Middle frontal gyrus (tissue), 1 donor: ENCODE data around the gene CEP135.
"Not testable (repeated sequence)": the region's sequence is repeated elsewhere in the genome, so short reads cannot be mapped to it uniquely, and the experiment has no call there.

Source experiments
- DNase-seq: peaks from one replicate; pipeline ENCODE4 v3.0.0-alpha.2; 2015; ENCODE audit warnings: low spot score; ENCODE audit errors: extremely low spot score

CEP135 gene

DNA sequence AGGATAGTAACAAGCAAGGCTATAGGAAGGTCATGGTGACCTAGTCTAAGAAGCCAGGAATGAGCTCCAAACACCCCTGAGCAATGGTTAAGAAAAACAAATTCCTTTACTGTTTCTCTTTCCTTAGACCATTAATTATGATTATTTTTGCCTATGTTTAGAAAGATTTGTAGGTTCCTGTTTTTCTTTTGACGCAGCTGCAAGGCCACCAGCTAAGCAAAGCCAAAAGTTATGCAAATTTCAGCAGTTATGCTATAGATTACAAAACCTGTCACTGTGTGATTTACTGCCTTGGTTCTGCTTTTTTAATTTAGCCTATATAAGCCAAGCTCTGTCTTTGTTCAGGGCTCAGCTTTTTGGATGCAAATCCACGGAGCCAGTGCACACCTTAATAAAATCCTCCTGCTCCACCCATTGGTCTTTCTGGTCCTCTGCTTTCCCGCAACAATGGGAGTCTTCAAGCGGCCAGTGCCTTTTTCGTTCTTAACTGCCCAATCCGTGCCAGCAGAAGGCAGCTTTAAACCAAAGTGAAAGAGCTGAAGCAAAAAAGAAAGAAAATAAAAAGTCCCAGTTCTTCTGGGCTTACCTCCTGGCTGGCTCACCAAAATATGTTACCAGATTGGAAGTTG is 1.4 kb upstream of the CEP135 start:
- DNase-seq = no peak

DNA sequence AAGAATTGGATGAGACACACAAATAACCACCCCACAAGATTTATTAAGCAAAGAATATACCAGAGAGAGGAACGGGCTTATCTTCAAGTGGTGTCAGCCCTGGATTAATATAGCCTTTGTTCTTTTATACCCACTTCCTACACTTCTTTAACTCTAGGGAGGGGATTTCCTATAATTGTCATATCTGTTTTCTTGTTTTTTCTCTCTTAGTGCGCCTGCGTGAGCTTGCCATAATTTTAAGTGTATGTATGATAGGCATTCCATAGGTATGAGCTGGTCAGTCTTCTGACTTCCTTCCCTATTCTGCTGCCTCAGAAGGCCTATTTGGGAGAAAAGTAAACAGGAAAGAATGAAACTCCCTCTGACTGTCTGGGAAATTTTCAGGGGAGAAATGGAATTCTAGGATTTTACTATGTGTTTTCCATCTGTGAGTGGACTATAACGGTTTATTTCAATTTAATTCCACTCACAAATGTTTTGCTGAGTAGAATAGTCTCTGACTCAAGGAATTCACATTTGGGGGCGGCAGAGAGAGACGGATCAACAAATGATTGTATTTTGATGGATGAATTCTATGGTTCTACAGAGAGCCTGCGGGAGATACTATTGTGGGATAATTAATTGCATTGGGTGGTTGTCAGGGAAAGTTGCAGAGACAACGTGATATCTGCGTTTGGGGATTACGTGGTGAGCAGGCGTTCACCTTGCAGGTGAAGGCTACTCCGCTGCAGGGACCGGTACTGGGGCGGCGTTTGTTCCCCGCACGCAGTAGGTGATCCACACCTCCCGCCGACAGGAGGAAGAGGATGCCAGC is 626 bp upstream of the CEP135 start:
- no peak for DNase-seq

DNA sequence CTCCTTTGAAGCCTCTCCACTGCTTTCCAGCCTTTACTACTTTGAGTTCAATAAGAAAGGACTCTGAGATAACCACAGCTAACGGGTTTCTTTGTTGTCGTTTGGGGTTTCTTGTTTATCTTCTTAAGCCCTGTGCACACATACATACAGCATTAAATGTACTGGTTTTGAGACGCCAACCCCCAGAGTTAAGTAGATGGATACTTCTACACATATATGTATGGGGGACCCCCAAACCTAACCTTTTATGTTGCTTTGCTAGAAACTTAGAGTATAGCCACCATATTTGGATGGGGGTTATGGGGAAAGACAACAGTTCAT is 697 bp downstream of the CEP135 start:
- no peak for DNase-seq

DNA sequence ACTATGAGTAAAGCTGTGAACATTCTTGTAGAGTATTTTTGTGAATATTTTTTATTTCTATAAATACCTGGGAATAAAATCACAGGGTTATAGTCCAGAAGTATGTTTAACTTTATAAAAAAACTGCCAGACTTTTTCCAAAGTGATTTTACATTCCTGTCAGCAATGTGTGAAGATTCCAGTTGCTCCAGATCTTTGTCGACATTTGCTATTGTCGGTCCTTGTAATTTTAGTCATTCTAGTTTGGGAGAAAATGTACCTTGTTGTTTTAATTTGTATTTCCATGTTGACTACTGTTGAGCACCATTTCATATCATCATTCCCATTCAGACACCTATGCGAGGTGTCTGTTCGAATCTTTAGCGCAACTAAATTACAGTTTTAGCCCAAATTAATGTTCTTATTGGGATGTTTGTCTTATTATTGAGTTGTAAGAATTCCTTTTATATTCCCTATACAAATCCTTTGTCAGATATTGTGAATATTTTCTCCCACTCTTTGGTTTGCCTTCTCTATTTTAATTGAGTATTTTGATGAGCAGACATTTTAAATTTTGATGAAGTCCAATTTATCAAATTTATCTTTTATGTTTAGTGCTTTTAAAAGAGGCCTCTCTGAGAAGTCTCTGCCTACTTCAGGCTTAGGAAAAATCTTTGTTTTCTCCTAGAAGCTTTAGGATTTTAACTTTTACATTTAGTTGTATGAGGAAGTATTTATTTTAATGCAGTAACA is 2.6 kb downstream of the CEP135 start:
- DNase-seq = no peak

DNA sequence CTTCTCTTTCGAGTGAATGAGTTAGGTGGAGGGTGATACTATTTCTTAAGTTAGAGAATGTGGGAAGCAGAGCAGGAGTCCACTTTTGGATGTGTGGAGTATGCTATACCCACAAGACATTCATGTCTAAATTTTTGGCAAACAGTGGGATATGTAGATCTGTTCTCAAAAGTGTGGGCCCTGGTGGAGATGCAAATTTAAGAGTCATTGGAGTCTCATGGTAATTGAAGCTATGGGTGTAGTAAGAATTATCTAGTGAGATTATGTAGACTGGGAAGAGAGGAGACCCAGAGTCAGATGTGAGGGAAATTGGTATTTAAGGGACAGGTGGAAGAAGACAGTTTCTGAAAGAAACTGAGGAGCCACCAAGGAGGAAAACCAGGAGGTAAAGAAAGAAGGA is 7.0 kb downstream of the CEP135 start:
- no peak for DNase-seq

DNA sequence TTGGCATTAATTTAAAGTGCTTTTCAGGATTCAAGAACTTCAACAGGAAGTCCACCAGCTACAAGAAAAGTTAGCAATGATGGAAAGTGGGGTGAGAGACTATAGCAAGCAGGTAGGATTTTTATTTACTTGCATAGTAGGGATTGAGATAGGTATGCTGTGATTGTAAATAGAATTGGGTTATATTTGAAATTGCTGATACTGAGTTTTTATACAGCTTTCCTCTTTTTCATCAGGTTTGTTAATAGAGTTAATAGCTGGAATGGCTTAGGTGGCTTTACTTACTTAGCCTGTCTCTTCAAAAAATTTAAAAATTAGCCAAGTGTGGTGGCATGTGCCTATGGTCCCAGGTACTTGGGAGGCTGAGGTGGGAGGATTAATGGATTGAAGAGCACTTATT is 10.9 kb downstream of the CEP135 start:
- DNase-seq = no peak

DNA sequence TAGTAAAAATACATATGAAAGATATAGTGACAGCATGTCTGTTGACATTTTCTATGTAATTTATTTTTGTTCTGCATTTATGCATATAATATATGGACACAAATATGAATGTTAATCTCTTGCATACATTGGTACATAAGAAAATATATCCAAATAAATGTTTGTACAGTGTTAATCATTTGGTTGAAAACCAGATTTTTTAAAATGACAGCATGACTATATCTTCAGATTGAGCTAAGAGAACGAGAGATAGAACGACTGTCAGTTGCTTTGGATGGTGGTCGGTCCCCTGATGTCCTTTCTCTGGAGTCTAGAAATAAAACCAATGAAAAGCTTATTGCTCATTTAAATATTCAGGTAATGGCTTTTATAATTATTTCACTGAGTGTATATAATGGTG is 15.3 kb downstream of the CEP135 start:
- DNase-seq = no peak

DNA sequence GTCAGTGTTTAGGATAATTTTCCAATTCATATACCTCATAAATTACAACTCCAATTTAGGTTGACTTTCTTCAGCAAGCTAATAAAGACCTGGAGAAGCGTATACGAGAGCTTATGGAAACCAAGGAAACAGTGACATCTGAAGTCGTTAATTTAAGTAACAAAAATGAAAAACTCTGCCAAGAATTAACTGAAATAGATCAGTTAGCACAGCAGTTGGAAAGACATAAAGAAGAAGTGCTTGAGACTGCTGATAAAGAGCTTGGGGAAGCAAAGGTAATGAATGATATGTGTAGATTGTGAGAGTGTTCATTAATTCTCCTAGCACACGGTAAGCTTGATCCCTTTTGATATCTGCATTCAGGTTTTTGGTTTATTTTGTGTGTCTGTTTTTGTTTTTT is 16.8 kb downstream of the CEP135 start:
- no peak for DNase-seq

DNA sequence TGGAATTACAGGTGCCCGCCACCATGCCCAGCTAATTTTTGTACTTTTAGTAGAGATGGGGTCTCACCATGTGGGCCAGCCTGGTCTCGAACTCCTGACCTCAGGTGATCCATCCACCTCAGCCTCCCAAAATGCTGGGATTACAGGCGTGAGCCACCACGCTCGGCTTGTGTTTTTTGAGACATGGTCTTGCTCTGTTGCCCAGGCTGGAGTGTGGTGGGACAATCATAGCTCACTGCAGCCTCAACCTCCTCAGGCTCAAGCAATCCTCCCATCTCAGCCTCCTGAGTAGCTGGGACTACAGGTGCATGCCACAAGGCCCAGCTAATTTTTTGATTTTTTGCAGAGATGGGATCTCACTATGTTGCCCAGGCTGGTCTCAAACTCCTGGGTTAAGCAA is 17.6 kb downstream of the CEP135 start:
- DNase-seq = not testable (repeated sequence)

DNA sequence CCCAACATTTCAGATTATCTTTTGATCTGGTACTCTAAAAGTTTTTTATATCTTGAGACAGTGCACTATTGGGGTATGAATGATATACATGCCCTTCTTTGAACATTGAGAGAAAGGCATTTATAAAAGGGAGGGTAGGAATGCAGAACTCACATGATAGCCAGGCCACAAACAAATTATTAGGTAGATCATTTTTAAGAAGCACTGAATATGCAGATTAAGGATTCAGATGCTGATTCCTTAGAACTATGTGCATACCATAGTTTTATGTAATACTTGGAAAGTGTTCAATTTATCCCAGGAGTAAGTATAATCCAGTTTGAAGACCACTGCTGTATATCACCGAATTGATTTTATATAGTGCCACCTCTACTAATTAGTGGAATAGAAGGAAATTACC is 18.6 kb downstream of the CEP135 start:
- DNase-seq = no peak

DNA sequence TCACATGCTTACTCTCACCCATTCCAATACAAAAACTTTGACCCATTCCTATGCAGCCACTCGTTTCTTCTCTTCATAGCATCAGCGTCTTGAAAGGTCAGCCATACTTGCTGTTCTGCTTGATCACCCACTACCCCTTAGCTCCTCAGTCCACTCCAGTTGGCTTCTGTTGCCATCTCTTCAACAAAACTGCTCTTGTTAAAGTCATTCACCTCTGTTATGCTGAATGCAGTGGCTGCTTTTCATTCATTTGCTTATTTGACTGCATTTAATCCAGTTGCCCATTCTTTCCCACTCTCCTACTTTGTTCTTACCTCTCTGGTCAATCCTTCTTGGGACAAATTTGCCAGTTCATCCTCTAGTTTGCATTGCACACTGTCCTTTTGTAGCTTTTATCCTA is 24.9 kb downstream of the CEP135 start:
- DNase-seq = no peak

DNA sequence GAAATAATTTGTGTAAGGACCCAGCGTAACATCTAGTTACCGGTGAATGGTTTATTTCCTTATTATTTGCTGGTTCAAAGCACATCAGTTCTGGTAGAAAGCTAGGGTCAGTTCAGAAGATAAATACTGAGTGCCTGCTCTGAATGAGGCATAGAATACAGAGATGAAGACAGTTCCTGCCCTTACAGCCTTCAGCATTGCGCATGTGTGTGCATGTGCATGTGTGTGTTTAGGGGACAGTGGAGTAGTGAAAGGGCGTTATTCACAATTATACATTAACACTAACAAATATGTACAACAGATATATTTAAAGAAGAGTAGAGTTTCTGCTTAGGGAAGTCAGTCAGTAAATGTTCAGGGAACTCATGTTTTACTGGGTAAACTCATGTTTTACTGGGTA is 29.1 kb downstream of the CEP135 start:
- no peak for DNase-seq

DNA sequence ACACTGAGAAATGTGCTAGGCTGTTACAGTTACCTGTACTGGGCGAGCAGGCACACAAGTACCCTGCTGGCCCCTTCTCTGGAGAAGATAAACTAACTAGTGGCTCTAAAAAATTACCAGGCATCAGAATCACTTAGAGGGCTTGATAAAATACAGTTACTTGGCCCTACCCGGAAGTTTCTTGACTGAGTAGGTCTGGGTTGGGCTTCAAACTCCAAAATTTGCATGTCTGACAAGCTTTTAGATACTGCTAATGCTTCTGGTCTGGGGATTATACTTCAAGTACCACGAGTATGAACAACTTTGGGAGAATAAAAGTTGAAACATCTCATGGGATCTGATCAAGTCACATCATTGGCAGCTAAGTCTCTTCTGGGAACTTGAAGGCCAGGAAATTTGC is 30.8 kb downstream of the CEP135 start:
- no peak for DNase-seq

DNA sequence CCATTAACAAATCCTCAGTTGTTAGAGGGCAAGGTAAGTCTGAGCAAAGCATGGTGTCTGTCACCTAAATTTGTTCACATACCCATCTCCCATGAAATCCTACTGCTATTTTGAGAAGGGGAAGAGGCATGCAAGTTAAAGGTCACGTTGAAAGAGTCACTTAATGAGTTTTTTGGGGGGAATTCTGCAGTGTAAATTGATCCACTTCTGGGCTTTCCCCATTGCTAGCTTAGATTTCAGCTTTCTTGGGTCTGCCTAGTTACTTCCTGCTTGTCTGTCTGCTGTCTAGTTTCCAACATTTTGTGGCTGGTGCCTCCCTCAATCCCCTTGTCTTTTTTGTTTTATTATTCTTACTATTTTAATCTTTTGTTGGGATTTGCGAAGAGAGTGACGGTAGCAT is 32.0 kb downstream of the CEP135 start:
- DNase-seq = no peak

DNA sequence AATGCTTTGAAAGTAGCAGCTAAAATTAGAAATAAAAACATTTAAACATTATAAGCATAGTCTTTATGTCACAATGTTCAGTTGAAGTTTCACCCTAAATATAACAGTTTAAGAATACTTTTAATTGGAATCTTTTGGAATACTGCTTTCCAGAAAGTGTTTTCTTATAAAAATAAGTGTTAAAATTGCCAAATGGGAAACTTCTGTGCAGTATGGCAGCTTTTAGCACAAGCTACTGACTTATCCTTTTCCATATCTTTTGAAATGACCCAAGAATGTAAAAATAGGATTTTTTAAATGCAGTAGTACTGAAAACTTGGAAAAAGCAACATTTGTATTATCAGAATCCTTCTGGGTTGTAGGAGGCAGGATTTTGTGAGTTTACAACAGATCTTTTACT is 34.2 kb downstream of the CEP135 start:
- no peak for DNase-seq

DNA sequence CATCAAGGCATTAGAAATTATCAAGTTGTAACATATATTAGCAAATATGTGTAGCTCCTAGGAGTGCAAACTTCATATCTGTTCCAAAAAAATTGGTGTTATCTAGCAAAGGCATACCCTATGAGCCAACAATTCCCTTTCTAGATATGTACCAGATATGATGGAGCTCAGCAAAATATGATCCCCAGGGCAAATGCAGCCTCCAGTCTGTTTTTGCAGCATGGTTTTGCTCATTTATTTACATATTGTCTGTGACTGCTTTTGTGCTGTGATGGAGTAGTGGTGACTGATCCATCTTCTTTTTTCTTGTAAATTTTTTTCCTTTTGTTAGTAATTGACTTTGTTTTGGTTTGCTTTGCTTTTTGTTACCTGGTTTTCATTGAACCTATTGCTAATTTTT is 41.0 kb downstream of the CEP135 start:
- no peak for DNase-seq

DNA sequence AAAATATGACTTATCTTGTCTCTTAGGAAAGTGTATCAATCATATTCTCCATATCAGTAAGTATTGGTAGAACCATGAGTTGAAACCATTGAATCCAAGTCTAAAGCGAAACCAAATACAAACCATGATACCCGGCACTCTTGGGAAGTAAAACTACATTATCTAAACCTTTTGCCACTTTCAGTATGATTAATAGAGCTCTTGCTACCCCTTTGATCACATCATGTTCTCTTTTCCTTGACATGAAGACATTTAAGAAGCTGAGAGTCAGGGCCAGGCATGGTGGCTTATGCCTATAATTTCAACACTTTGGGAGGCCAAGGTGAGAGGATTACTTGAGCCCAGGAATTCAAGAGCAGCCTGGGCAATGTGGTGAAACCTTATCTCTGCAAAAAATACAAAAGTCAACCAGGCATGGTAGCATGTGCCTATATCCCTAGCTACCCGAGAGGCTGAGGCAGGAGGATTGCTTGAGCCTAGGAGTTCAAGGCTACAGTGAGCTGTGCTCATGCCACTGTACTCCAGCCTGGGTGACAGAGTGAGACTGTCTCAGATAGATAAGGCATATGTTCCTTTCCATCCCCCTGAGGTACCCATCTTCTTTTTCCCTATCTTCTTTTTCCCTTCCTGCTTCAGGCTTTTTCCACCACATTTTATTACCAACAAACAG is 45.4 kb downstream of the CEP135 start:
- DNase-seq = no peak

DNA sequence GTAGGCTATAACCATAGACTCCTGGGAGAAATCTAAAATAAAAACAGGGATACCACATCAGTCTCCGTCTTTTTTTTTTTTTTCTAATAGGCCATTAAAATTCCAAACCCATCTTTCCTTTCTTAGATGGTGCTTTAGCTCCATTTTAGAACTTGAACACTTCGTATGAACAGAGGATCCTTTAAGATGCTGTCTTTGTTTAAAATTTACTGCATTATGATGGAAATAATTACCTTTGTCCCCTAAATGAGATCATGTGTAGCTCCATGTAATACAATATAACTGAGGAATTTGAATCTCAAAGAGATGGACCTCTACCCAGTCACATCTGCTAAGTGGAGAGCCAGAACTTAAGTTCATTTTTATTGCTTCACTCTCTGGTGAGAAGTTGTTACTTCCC is 47.9 kb downstream of the CEP135 start:
- DNase-seq = no peak

DNA sequence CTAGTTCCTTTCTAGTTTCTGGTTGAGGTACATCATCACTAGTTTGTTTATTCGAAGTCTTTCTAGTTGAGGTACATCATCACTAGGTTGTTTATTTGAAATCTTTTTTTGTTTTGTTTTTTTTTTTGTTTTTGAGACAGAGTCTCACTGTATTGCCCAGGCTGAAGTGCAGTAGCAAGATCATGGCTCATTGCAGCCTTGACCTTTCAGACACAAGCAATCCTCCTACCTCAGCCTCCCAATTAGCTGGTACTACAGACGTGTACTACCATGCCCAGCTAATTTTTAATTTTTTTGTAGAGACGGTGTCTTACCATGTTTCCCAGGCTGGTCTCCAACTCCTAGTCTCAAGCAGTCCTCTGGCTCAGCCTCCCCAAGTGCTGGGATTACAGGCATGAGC is 54.9 kb downstream of the CEP135 start:
- no peak for DNase-seq

DNA sequence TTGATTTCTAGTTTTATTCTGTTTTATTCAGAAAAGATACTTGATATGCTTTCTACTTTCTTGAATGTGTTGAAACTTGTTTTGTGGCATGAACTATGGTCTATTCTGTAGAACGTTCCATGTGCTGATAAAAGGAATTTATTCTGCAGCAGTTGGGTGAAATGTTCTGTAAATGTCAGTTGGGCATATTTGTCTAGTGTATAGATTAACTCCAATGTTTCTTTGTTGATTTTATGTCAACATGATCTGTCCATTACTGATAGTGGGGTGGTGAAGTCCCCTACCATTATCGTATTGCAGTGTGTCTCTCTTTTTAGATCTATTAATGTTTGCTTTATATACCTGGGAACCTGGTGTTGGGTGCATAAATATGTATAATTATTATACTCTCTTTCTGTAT is 55.5 kb downstream of the CEP135 start:
- no peak for DNase-seq

DNA sequence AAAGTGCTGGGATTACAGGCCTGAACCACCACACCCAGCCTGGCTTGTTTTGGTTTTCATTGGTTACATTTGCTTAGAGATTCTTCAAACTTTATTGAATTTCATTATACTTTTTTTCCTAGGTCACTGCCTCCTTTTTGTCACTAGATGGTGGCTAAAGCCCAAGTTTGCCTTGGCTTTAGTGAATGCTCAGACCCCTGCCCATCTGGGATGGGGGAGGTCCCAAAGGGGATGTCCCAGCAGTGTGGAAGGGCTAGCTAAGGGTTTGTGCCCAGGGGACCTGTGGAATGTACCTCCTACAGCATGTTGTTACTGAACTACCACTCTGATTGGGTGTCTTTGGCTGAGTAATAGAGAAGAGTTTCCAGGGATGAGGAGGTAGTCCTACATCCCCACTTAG is 58.4 kb downstream of the CEP135 start:
- DNase-seq = no peak

DNA sequence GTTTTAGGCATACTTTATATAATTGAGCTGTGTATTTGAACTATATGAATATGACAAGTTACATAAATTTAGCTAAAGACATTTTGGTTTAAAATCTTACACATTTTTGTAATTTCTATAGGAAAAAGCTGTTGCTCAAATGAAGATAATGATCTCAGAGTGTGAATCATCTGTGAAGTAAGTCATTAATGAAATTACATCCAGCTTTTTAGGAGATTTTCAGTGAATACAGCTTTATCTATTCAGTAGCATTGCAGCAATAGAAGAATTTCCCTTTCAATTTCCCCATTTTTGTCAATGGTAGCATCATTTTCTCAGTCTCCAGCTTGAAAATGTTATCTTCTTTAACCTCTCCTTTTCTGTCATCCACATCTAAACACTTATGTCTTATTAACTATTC is 59.5 kb downstream of the CEP135 start:
- no peak for DNase-seq
